BLaER1 (cell line): ENCODE results near the gene DPYSL4.
"Not testable (repeated sequence)": the region's sequence is repeated elsewhere in the genome, so short reads cannot be mapped to it uniquely, and the experiment has no call there.

ENCODE experiments used
- H3K27ac ChIP-seq: shearing (Covaris generic); formaldehyde crosslinking; 2 replicates; pipeline ENCODE4 v1.8.1; 2022
- H3K27me3 ChIP-seq: shearing (Covaris generic); formaldehyde crosslinking; 2 replicates; pipeline ENCODE4 v1.8.1; 2022
- H3K36me3 ChIP-seq: shearing (Covaris generic); formaldehyde crosslinking; 2 replicates; pipeline ENCODE4 v1.8.1; 2022
- H3K4me1 ChIP-seq: shearing (Covaris generic); formaldehyde crosslinking; 2 replicates; pipeline ENCODE4 v1.8.1; 2022
- H3K4me2 ChIP-seq: shearing (Covaris generic); formaldehyde crosslinking; 2 replicates; pipeline ENCODE4 v1.8.1; 2022
- H3K4me3 ChIP-seq: shearing (Covaris generic); formaldehyde crosslinking; 2 replicates; pipeline ENCODE4 v1.8.1; 2022
- H3K9ac ChIP-seq: shearing (Covaris generic); formaldehyde crosslinking; 2 replicates; pipeline ENCODE4 v1.8.1; 2022
- H3K9me3 ChIP-seq: shearing (Covaris generic); formaldehyde crosslinking; 2 replicates; pipeline ENCODE4 v1.8.1; 2022
- H4K20me1 ChIP-seq: shearing (Covaris generic); formaldehyde crosslinking; 2 replicates; pipeline ENCODE4 v1.8.1; 2022
- Cebpa-rat ChIP-seq: shearing (Covaris generic); IDR thresholded peaks from 2 replicates; pipeline ENCODE4 v1.8.1; 2022

Gene DPYSL4

GRCh38 chr10:132155723-132156381 is 30.9 kb upstream of the DPYSL4 start:
- H3K9me3 ChIP-seq = no peaks in the 10 kb centered on the region
- H4K20me1 ChIP-seq = no peaks in the 10 kb centered on the region
- H3K9ac ChIP-seq = no peak overlapping the region
- peaks cover 41% of the 10 kb centered on the region for H3K4me1 ChIP-seq
- H3K27me3 ChIP-seq = no peaks in the 10 kb centered on the region
- H3K27ac ChIP-seq = no peak overlapping the region
- H3K4me3 ChIP-seq = no peak overlapping the region
- H3K4me2 ChIP-seq = no peak overlapping the region
- no peak for TF ChIP-seq Cebpa-rat
- no peaks in the 10 kb centered on the region for H3K36me3 ChIP-seq

- H3K36me3 ChIP-seq = no peaks in the 10 kb centered on the region
- no peaks in the 10 kb centered on the region for H4K20me1 ChIP-seq
- H3K4me1 ChIP-seq = peaks cover 39% of the 10 kb centered on the region
- TF ChIP-seq Cebpa-rat = no peak
- H3K4me3 ChIP-seq = no peak overlapping the region
- no peaks in the 10 kb centered on the region for H3K9me3 ChIP-seq
- H3K4me2 ChIP-seq = no peak overlapping the region
- no peak overlapping the region for H3K27ac ChIP-seq
- no peak overlapping the region for H3K9ac ChIP-seq
- H3K27me3 ChIP-seq = no peaks in the 10 kb centered on the region
Measured at GRCh38 chr10:132156382-132156781, 30.4 kb upstream of the DPYSL4 start.

GRCh38 chr10:132157101-132157500 is 29.6 kb upstream of the DPYSL4 start:
- no peaks in the 10 kb centered on the region for H3K9me3 ChIP-seq
- H3K4me2 ChIP-seq = no peak overlapping the region
- TF ChIP-seq Cebpa-rat = no peak
- no peaks in the 10 kb centered on the region for H3K27me3 ChIP-seq
- no peak overlapping the region for H3K27ac ChIP-seq
- no peaks in the 10 kb centered on the region for H3K36me3 ChIP-seq
- peaks cover 38% of the 10 kb centered on the region for H3K4me1 ChIP-seq
- H3K9ac ChIP-seq = no peak overlapping the region
- H4K20me1 ChIP-seq = no peaks in the 10 kb centered on the region
- no peak overlapping the region for H3K4me3 ChIP-seq

DNA sequence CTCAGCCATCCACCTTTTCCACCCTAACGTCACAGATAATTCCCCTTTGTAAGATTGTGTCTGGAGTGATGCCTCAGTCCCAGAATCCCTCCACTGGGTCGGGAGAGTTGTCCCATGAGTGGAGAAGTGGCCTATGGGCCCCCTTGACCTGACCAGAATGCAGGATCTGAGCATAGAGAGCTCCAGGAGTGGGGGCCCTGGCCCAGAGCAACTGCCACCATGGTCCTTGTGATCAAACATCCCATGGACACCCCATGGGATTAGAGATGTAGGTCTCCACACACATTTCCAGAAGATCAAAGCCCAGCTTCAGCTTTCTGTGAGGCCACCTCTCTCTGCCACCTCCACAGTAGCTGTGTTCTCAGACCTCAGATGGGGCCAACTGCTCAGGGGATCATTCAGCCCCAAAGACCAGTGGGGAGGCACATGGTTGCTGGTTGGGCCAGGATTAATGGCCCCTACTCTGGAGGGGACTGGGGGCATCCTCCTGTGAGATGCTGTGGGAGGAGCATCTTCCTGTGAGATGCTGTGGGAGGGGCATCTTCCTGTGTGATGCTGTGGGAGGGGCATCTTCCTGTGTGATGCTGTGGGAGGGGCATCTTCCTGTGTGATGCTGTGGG is 28.5 kb upstream of the DPYSL4 start:
- Histone ChIP-seq H3K27me3 (no peaks in the 10 kb centered on the region), H3K9ac (no peak overlapping the region), H3K4me3 (no peak overlapping the region), H3K9me3 (no peaks in the 10 kb centered on the region), H3K36me3 (no peaks in the 10 kb centered on the region), H3K4me1 (peaks cover 38% of the 10 kb centered on the region), H4K20me1 (no peaks in the 10 kb centered on the region), H3K4me2 (no peak overlapping the region), H3K27ac (no peak overlapping the region)
- TF ChIP-seq Cebpa-rat = no peak

- no peak for TF ChIP-seq Cebpa-rat
- H3K27me3 ChIP-seq = no peaks in the 10 kb centered on the region
- H4K20me1 ChIP-seq = no peaks in the 10 kb centered on the region
- peaks cover 38% of the 10 kb centered on the region for H3K4me1 ChIP-seq
- H3K4me2 ChIP-seq = no peak overlapping the region
- H3K9ac ChIP-seq = no peak overlapping the region
- no peak overlapping the region for H3K27ac ChIP-seq
- no peak overlapping the region for H3K4me3 ChIP-seq
- H3K9me3 ChIP-seq = no peaks in the 10 kb centered on the region
- H3K36me3 ChIP-seq = no peaks in the 10 kb centered on the region
Measured at GRCh38 chr10:132158823-132159222, 27.9 kb upstream of the DPYSL4 start.

GRCh38 chr10:132159302-132160230 is 27.2 kb upstream of the DPYSL4 start:
- H3K36me3 ChIP-seq, H3K27me3 ChIP-seq, H3K27ac ChIP-seq, H3K9me3 ChIP-seq, H3K9ac ChIP-seq, H3K4me2 ChIP-seq, H3K4me3 ChIP-seq, H4K20me1 ChIP-seq: not testable (repeated sequence)
- H3K4me1 ChIP-seq = peaks cover 40% of the 10 kb centered on the region

DNA sequence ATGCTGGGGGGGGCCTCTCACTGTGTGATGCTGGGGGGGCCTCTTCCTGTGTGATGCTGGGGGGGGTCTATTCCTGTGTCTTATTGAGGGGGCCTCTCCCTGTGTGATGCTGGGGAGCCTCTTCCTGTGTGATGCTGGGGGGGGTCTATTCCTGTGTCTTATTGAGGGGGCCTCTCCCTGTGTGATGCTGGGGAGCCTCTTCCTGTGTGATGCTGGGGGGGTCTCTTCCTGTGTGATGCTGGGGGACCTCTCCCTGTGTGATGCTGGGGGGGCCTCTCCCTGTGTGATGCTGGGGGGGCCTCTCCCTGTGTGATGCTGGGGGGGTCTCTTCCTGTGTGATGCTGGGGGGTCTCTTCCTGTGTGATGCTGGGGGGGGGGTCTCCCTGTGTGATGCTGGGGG is 26.5 kb upstream of the DPYSL4 start:
- H3K4me2 ChIP-seq, H3K36me3 ChIP-seq, H3K9ac ChIP-seq, H3K27me3 ChIP-seq, H4K20me1 ChIP-seq, H3K4me3 ChIP-seq, H3K9me3 ChIP-seq, H3K27ac ChIP-seq: not testable (repeated sequence)
- peaks cover 46% of the 10 kb centered on the region for H3K4me1 ChIP-seq

DNA sequence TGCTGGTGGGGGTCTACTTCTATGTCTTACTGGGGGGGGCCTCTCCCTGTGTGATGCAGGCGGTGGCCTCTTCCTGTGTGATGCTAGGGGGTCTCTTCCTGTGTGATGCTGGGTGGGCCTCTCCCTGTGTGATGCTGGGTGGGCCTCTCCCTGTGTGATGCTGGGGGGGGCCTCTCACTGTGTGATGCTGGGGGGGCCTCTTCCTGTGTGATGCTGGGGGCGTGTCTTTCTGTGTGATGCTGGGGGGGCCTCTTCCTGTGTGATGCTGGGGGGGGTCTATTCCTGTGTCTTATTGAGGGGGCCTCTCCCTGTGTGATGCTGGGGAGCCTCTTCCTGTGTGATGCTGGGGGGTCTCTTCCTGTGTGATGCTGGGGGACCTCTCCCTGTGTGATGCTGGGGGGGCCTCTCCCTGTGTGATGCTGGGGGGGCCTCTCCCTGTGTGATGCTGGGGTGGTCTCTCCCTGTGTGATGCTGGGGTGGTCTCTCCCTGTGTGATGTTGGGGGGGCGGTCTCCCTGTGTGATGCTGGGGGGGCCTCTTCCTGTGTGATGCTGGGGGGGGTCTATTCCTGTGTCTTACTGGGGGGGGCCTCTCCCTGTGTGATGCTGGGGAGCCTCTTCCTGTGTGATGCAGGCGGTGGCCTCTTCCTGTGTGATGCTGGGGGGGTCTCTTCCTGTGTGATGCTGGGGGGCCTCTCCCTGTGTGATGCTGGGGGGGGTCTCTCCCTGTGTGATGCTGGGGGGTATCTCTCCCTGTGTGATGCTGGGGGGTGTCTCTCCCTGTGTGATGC is 25.7 kb upstream of the DPYSL4 start:
- H3K9me3 ChIP-seq, H4K20me1 ChIP-seq, H3K9ac ChIP-seq, H3K27ac ChIP-seq, H3K4me3 ChIP-seq, H3K27me3 ChIP-seq, H3K4me2 ChIP-seq, H3K36me3 ChIP-seq: not testable (repeated sequence)
- H3K4me1 ChIP-seq = peaks cover 54% of the 10 kb centered on the region

GRCh38 chr10:132162021-132162531 is 24.7 kb upstream of the DPYSL4 start:
- Histone ChIP-seq H4K20me1 (no peaks in the 10 kb centered on the region), H3K9ac (peak overlapping the region; percentile 65; the same call in 1 of the 2 replicates), H3K27ac (peak overlapping the region; percentile 74), H3K4me1 (peaks cover 65% of the 10 kb centered on the region), H3K4me2 (peak overlapping the region; percentile 85), H3K27me3 (no peaks in the 10 kb centered on the region), H3K36me3 (no peaks in the 10 kb centered on the region), H3K9me3 (no peaks in the 10 kb centered on the region), H3K4me3 (no peak overlapping the region)
- TF ChIP-seq Cebpa-rat = no peak
